ENCODE data around the gene GBE1. TPM values are rescaled to one million over a fixed set of nuclear protein-coding genes. Genes with fewer than 3 reads are reported as not detected.

Gene GBE1
- total and polyA plus RNA-seq, 9 of the 15 experiments (the other 6 are each of a cell fraction or from before 2014, with no cell fraction given), result 7.9 to 25.6 (median 13.1) TPM

GRCh38 chr3:81743096-81744025, 18.1 kb downstream of the GBE1 start:
- no TSS peak for BruUV-seq (replicated peaks)
- peak; percentile 22 to 80 (median 46) for DNase-seq (ENCODE audit: extremely low read depth in 1 of 4, low spot score in 3 of 4)
- Histone ChIP-seq H3K4me1 (replicated peaks in 1 of 2; ENCODE audit: control insufficient read depth in 2 of 2, insufficient read depth in 2 of 2, low read length in 2 of 2) (peaks cover 0 to 22% of the 10 kb centered on the region in 2 experiments; a peak in 4 of 5 replicates), H3K9me1 (ENCODE audit: control insufficient read depth, insufficient read depth, low read length) (no peaks in the 10 kb centered on the region), H3K9ac (ENCODE audit: insufficient read depth in 1 of 2, low read depth in 2 of 2, low read length in 2 of 2) (0 out of 4 replicates have a peak overlapping the region, but pooled peaks of 1 of the 2 experiments have one; percentile 22), H3K4me2 (ENCODE audit: insufficient read depth, low read length) (peak overlapping the region; percentile 35), H4K20me1 (replicated peaks; ENCODE audit: control insufficient read depth, insufficient read depth, low read length) (no peaks in the 10 kb centered on the region), H3K4me3 (no peak overlapping the region), H3K79me2 (ENCODE audit: control insufficient read depth, insufficient read depth, low read length) (0 out of 3 replicates have a peak, but pooled peaks cover 10% of the 10 kb centered on the region), H3K9me3 (replicated peaks; ENCODE audit: control insufficient read depth, insufficient read depth, low read depth, low read length) (no peaks in the 10 kb centered on the region), H3K27me3 (ENCODE audit: control insufficient read depth in 2 of 2, insufficient read depth in 2 of 2, low read length in 2 of 2) (no peaks in the 10 kb centered on the region), H2AFZ (ENCODE audit: low read depth, low read length) (no peak overlapping the region), H3K36me3 (ENCODE audit: control insufficient read depth, insufficient read depth, low read length) (no peaks in the 10 kb centered on the region), H3K27ac (ENCODE audit: extremely low read depth, low read depth, low read length) (peak overlapping the region; percentile 77)
- in situ Hi-C loops (cut with MboI), result no loop called here
- intact Hi-C loops (cut with micrococcal nuclease), result no loop called here
- peak; percentile 80 for FAIRE-seq
- ChIA-PET CTCF (ENCODE audit: low intra/inter-chr PET ratio) (interaction anchor here (0.6 kb wide), 1 partner anchor 29 kb away, joined by 3 read pairs; no protein-coding TSS in a partner anchor), POLR2A (interaction anchor here (0.7 to 2.1 kb wide), 2 partner anchors 17 to 18 kb away, joined by 3 to 5 read pairs; no protein-coding TSS in a partner anchor)
- 13% methylated on average over 5 of the region's 5 CpGs for WGBS (ENCODE audit: insufficient coverage, low coverage, missing lambda C conversion rate)
- peak; percentile 94 for ATAC-seq
- TF ChIP-seq TAF9B (IDR thresholded peaks at IDR 0.05; ENCODE audit: partially characterized antibody), result peak; percentile 97
- TF ChIP-seq THAP12 (CRISPR knock-in tag; IDR thresholded peaks at IDR 0.05), result no peak
- TF ChIP-seq TEAD4 (IDR thresholded peaks at IDR 0.05; ENCODE audit: low read length), result peak; percentile 28; the same call in 1 of the 2 replicates
- TF ChIP-seq TEAD4 (CRISPR knock-in tag; IDR thresholded peaks at IDR 0.05; ENCODE audit: borderline replicate concordance), result no peak
- no peak for TF ChIP-seq E4F1 (CRISPR knock-in tag; IDR thresholded peaks at IDR 0.05; ENCODE audit: borderline replicate concordance)
- TF ChIP-seq ZBTB5 (IDR thresholded peaks at IDR 0.05), result no peak
- TF ChIP-seq ZNF431 (CRISPR knock-in tag; IDR thresholded peaks at IDR 0.05), result no peak
- TF ChIP-seq ZKSCAN1 (IDR thresholded peaks at IDR 0.05; ENCODE audit: low read depth, low read length), result no peak
- no peak for TF ChIP-seq PBX2 (CRISPR knock-in tag; IDR thresholded peaks at IDR 0.05; ENCODE audit: low read depth)
- TF ChIP-seq PBX2 (tag; conservative IDR thresholded peaks at IDR 0.05; ENCODE audit: low read depth), result peak; percentile 85
